Coronary artery (tissue), 2 donors: ENCODE measurements around the gene SLX9.

Experiments used
- DNase-seq: peaks from one replicate; pipeline ENCODE4 v3.0.0-alpha.2; 2017; ENCODE audit warnings: low spot score
- H3K27ac ChIP-seq, 2 donors: fragments of 200-600 bp; sonication (generic); one replicate each; pipeline ENCODE4 v1.5.1; 2016 to 2019
- H3K4me3 ChIP-seq: fragments of 200-600 bp; sonication (generic); 2 replicates; pipeline ENCODE4 v1.5.1; 2016; ENCODE audit warnings: mild to moderate bottlenecking, moderate library complexity
- TF ChIP-seq, protein P1 (sequence below): fragments of 200-600 bp; sonication (generic); IDR thresholded peaks from one replicate; pipeline ENCODE4 v1.5.1; 2019; ENCODE audit warnings: antibody characterized with exemption

Gene SLX9

DNA sequence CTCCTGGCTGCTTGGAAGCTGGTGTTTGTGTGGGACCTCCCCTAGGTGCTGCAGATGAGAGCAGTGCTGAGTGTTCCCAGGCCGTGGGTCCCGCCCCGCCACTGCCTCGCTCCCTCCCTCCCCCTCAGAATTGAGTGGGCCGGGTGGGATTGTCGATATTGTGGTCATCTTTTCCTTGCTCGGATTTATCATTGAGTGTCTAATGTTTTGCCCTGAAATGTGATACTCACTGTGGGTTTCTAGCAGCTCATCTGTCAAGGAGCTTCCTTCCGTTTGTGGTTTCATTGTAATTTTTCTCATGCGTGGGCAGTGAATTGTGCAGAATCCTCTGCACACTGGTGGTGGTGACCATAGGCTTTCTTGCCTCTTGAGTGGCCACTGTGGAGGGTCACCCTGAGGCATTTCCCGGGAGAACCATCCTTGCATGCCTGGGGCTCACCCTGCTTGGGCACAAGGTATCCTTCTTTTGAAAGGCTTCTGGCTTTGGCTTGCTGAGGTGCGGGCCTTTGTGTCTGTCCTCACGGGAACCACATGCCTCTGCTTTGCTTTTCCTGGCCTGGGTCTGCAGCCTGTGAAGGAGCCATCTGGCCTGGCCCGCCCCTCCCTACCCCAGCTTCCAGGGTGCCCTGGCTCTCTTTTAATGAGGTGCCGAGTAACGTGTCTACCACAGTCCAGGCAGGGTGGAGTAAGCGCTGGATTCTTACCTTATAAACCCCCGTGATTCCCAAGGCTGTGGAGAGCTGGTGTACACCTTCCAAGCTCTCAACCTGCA is 25.6 kb downstream of the SLX9 start:
- DNase-seq: no peak
- Histone ChIP-seq H3K4me3 (no peak overlapping the region), H3K27ac (peak overlapping the region; percentile 83 to 90)
- TF ChIP-seq, protein P1, sequence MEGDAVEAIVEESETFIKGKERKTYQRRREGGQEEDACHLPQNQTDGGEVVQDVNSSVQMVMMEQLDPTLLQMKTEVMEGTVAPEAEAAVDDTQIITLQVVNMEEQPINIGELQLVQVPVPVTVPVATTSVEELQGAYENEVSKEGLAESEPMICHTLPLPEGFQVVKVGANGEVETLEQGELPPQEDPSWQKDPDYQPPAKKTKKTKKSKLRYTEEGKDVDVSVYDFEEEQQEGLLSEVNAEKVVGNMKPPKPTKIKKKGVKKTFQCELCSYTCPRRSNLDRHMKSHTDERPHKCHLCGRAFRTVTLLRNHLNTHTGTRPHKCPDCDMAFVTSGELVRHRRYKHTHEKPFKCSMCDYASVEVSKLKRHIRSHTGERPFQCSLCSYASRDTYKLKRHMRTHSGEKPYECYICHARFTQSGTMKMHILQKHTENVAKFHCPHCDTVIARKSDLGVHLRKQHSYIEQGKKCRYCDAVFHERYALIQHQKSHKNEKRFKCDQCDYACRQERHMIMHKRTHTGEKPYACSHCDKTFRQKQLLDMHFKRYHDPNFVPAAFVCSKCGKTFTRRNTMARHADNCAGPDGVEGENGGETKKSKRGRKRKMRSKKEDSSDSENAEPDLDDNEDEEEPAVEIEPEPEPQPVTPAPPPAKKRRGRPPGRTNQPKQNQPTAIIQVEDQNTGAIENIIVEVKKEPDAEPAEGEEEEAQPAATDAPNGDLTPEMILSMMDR: no peak

DNA sequence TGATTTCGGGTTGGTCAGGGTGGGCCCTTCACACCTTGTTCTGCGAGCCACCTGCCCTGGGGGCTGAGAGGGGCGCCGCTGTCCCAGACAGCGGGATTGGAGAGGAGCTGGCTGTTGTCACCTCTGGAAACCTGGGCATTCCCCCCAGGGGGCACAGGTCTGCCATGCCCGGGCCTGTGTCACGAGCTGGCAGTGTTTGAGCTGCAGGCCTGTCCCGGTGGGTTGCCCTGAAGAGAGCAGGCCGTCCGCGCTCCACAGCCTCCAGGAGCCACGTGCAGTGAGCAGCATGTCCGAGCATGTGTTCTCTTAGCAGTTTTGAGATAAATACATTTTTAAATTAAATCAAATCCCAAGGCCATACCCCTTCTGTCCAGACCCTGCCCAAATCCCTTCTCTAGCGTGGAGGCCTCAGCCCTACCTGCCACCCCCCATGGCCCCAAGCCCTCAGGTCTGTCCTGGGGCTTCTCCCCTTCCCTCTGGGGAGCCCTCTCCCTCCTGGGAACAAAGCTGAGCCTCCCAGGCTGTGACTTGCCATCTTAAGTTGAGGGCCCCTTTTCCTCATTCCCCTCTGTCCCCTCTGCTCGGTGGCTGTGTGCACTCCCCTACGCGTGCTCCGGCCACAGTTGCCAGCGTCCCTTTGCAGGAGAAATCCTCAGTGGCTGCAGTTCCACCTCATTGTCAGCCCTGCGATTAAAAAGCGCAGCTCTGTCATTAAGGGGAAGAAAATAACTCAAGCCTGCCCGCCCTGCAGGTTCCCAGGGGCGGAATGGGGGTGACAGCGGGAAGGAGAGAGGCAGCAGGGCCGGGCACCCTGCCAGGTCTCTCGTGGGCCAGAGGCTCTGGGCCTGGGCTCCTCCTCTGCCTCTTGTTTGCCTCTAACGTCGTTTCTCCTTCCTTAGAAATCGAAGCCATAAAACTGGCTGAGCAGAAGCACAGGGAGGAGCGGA is 26.6 kb downstream of the SLX9 start:
- no peak for DNase-seq
- TF ChIP-seq, protein P1: no peak
- Histone ChIP-seq H3K27ac (peak overlapping the region; percentile 53 to 90), H3K4me3 (peak overlapping the region; percentile 57)

DNA sequence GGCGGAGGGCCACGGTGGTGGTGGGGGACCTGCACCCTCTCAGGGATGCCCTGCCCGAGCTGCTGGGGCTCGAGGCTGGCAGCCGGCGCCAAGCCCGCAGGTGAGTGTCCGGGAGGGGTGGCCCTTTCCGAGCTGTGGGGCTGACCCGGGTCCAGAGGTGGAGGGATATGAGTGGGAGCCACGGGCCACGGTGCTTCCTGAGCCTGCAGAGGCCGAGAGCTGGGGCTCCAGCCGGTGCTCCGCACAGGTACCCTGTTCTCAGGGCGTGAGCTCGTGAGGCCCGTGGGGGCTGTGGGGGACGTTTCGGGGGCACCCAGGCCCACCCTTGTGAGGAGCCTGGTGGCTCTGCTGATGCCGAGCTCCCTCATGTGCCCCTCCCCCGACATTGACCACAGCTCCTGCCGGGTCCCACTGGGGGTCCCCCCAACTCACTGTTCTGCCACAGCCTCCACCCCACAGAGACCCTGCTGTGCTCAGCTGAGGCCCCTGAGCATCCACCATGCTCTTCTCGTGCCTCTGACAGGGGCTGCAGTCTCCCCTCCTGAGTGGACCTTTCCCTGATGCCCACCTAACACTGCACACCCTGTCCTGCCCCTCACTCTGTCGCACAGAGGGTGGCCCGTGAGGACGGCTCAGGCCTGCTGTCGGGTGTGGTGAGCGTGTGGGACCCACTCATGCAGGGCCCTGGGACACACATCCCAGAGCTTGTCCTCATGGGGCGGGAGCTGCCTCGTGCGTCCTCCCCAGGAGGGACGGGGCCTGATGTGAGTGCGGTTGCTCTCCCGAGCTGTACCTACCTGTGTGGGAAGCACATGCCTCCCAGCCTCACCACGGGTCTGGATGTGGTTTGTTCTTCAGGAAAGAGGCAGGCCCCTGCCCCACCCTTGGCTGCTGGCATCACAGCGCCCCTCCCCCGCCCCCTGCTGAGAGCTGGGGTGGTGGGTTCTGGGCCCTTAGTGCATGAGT is 27.5 kb downstream of the SLX9 start:
- peak overlapping the region; percentile 53 to 90 for H3K27ac ChIP-seq
- H3K4me3 ChIP-seq: peak overlapping the region; percentile 57
- TF ChIP-seq, protein P1: no peak
- no peak for DNase-seq

DNA sequence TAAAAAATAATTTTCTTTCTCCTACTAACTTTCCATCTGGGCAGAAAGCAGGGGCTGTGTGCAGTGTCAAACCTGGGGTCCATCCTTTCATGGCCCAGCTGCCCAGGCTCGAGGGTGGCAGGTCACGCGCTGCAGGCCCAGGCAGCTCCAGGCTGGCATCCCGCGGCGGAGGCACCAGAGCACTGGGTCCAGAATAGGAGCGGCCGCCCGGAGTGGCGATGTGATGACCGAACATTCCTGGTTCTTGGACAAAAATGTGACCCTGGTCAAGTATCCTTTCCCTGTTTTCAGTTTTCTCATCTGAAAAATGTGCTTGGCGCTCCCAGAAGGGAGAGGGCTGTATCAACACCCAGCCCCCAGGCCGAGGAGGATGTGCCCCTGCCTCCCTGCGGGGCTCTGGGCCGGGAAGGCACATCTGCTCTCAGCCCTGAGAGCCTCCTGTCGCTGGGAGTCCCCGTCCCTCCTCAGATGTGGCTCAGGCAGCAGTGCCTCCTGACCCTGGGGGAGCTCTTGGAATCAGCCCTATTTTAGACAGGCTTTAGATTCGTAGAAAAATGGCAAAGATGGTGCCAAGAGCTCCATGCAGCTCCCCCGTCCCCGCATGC is 29.3 kb downstream of the SLX9 start:
- no peak overlapping the region for H3K4me3 ChIP-seq
- TF ChIP-seq, protein P1: no peak
- DNase-seq: no peak
- peak overlapping the region; percentile 63 to 90 for H3K27ac ChIP-seq

DNA sequence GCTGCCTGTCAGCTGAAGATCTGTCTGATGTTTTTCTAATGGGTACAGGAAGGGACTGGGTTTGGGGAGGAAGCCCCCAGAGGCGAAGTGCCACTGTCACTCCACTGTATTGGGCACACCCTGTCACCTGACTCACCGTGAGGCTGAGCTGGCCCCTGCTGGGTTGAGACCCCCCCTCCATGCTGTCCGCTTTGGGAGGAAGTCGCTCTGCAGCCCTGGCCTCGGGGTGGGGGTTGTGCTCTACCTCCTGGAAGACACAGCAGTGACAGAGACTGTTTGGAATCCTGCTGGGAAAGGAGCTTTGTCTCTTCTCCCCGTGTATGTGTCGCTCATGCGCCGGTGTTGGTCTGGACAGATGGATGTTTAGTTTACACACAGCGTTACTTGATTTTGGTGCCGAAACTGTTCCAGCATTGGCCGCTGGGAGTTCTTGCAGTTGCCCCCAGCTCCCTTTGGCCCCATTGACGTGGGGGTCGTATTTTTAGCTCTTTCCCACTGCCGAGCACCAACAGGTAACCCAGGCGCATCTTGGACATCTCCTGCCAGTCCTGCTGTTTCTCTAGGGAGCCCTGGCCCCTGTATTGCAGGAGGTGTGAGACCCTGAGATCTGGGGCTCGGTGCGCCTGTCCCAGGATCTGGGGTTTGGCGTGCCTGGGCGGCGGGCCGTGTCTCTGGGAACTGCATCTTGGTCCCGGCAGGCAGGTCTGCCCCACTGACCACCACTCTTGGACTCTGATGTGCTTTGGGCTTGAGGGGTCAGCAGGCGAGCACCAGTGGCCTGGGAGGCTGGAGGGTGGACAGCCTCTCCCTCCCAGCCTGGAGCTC is 30.3 kb downstream of the SLX9 start:
- Histone ChIP-seq H3K4me3 (no peak overlapping the region), H3K27ac (peak overlapping the region; percentile 63 to 90)
- no peak for DNase-seq
- TF ChIP-seq, protein P1: no peak
